ENCODE measurements around the gene CACNA2D3. TPM values are rescaled to one million over a fixed set of nuclear protein-coding genes. Genes with fewer than 3 reads are reported as not detected.

CACNA2D3 gene
- total and polyA plus RNA-seq, 2 donors from 2014 or later, result 5.7 to 11.2 TPM

- intact Hi-C loops (cut with DNase I), result no loop called here
- Histone ChIP-seq H3K4me3 (ENCODE audit: low read length in 3 of 3) (no peak overlapping the region), H3K9me3 (ENCODE audit: control insufficient read depth in 2 of 3, insufficient read depth in 1 of 3, low read length in 3 of 3) (no peaks in the 10 kb centered on the region), H3K9ac (ENCODE audit: low read length in 3 of 3) (no peak overlapping the region), H3K27ac (ENCODE audit: low read depth in 2 of 2, low read length in 2 of 2) (no peak overlapping the region), H3K4me1 (ENCODE audit: control insufficient read depth in 2 of 3, insufficient read depth in 2 of 3, low read depth in 1 of 3, low read length in 3 of 3) (no peaks in the 10 kb centered on the region), H3K27me3 (ENCODE audit: control insufficient read depth, insufficient read depth, low read length) (no peaks in the 10 kb centered on the region), H3K36me3 (ENCODE audit: control insufficient read depth in 2 of 3, insufficient read depth in 3 of 3, low read length in 3 of 3) (no peaks in the 10 kb centered on the region)
- FAIRE-seq (no peak), DNase-seq (peak in 3 of 5 donors; percentile 23 to 59 (median 27))
- TF ChIP-seq, protein P1, sequence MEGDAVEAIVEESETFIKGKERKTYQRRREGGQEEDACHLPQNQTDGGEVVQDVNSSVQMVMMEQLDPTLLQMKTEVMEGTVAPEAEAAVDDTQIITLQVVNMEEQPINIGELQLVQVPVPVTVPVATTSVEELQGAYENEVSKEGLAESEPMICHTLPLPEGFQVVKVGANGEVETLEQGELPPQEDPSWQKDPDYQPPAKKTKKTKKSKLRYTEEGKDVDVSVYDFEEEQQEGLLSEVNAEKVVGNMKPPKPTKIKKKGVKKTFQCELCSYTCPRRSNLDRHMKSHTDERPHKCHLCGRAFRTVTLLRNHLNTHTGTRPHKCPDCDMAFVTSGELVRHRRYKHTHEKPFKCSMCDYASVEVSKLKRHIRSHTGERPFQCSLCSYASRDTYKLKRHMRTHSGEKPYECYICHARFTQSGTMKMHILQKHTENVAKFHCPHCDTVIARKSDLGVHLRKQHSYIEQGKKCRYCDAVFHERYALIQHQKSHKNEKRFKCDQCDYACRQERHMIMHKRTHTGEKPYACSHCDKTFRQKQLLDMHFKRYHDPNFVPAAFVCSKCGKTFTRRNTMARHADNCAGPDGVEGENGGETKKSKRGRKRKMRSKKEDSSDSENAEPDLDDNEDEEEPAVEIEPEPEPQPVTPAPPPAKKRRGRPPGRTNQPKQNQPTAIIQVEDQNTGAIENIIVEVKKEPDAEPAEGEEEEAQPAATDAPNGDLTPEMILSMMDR (IDR thresholded peaks at IDR 0.05; ENCODE audit: borderline replicate concordance, extremely low read depth, insufficient read depth), result peak; percentile 7
Observed at GRCh38 chr3:54433846-54434245, 311.5 kb downstream of the CACNA2D3 start.

DNA sequence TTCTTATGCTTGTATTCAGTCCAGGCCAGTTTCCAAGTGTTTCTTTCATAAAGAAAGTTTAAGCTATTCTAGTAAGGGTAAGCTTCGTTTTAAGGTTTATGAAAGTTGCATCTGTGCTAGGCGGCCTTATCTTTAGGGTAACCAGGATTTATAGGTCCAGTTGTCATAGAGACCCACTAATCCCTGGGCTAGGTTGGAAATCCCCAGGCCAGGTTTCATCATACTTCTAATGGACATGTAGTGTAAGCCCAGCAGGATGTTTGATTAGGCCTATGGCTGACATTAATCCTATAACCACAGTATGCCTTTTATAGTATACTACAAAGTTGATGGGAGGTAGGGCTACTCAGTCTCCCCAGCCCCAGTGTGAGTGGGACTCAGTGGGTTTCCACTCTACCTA, 312.4 kb downstream of the CACNA2D3 start:
- intact Hi-C loops (cut with DNase I), result no loop called here
- Histone ChIP-seq H3K27me3 (ENCODE audit: control insufficient read depth, insufficient read depth, low read length) (no peaks in the 10 kb centered on the region), H3K9me3 (ENCODE audit: control insufficient read depth in 2 of 3, insufficient read depth in 1 of 3, low read length in 3 of 3) (no peaks in the 10 kb centered on the region), H3K27ac (ENCODE audit: low read depth in 2 of 2, low read length in 2 of 2) (no peak overlapping the region), H3K9ac (ENCODE audit: low read length in 3 of 3) (no peak overlapping the region), H3K4me1 (ENCODE audit: control insufficient read depth in 2 of 3, insufficient read depth in 2 of 3, low read depth in 1 of 3, low read length in 3 of 3) (no peaks in the 10 kb centered on the region), H3K36me3 (ENCODE audit: control insufficient read depth in 2 of 3, insufficient read depth in 3 of 3, low read length in 3 of 3) (no peaks in the 10 kb centered on the region), H3K4me3 (ENCODE audit: low read length in 3 of 3) (no peak overlapping the region)
- no peak for DNase-seq
- TF ChIP-seq, protein P1 (IDR thresholded peaks at IDR 0.05; ENCODE audit: borderline replicate concordance, extremely low read depth, insufficient read depth), result no peak
- FAIRE-seq, result no peak

GRCh38 chr3:54437271-54437670, 314.9 kb downstream of the CACNA2D3 start:
- no peak overlapping the region for H3K27ac ChIP-seq (ENCODE audit: low read depth in 2 of 2, low read length in 2 of 2)
- no peak overlapping the region for H3K9ac ChIP-seq (ENCODE audit: low read length in 3 of 3)
- no peaks in the 10 kb centered on the region for H3K36me3 ChIP-seq (ENCODE audit: control insufficient read depth in 2 of 3, insufficient read depth in 3 of 3, low read length in 3 of 3)
- FAIRE-seq, result no peak
- H3K4me1 ChIP-seq (ENCODE audit: control insufficient read depth in 2 of 3, insufficient read depth in 2 of 3, low read depth in 1 of 3, low read length in 3 of 3), result no peaks in the 10 kb centered on the region
- intact Hi-C loops (cut with DNase I), result no loop called here
- no peak for DNase-seq
- H3K27me3 ChIP-seq (ENCODE audit: control insufficient read depth, insufficient read depth, low read length), result no peaks in the 10 kb centered on the region
- no peaks in the 10 kb centered on the region for H3K9me3 ChIP-seq (ENCODE audit: control insufficient read depth in 2 of 3, insufficient read depth in 1 of 3, low read length in 3 of 3)
- no peak overlapping the region for H3K4me3 ChIP-seq (ENCODE audit: low read length in 3 of 3)
- TF ChIP-seq, protein P1 (IDR thresholded peaks at IDR 0.05; ENCODE audit: borderline replicate concordance, extremely low read depth, insufficient read depth), result no peak

GRCh38 chr3:54443561-54444161, 321.3 kb downstream of the CACNA2D3 start:
- no peaks in the 10 kb centered on the region for H3K36me3 ChIP-seq (ENCODE audit: control insufficient read depth in 2 of 3, insufficient read depth in 3 of 3, low read length in 3 of 3)
- no peak overlapping the region for H3K9ac ChIP-seq (ENCODE audit: low read length in 3 of 3)
- TF ChIP-seq, protein P1 (IDR thresholded peaks at IDR 0.05; ENCODE audit: borderline replicate concordance, extremely low read depth, insufficient read depth), result no peak
- H3K27ac ChIP-seq (ENCODE audit: low read depth in 2 of 2, low read length in 2 of 2), result no peak overlapping the region
- no peak overlapping the region for H3K4me3 ChIP-seq (ENCODE audit: low read length in 3 of 3)
- intact Hi-C loops (cut with DNase I), result no loop called here
- DNase-seq (no peak), FAIRE-seq (no peak)
- no peaks in the 10 kb centered on the region for H3K27me3 ChIP-seq (ENCODE audit: control insufficient read depth, insufficient read depth, low read length)
- H3K4me1 ChIP-seq (ENCODE audit: control insufficient read depth in 2 of 3, insufficient read depth in 2 of 3, low read depth in 1 of 3, low read length in 3 of 3), result no peaks in the 10 kb centered on the region
- H3K9me3 ChIP-seq (ENCODE audit: control insufficient read depth in 2 of 3, insufficient read depth in 1 of 3, low read length in 3 of 3), result no peaks in the 10 kb centered on the region

Measured in kidney (tissue), 14 donors.